Measurements from ENCODE around the gene GNAT3.

- no peak for TF ChIP-seq POLR2AphosphoS5 (IDR thresholded peaks at IDR 0.05; ENCODE audit: low read depth)
- TF ChIP-seq CTCF (IDR thresholded peaks at IDR 0.05; ENCODE audit: insufficient read depth, low read length) = no peak
- no peak for TF ChIP-seq GABPA (IDR thresholded peaks at IDR 0.05; ENCODE audit: low read depth)
- no peak for TF ChIP-seq REST (IDR thresholded peaks at IDR 0.05; ENCODE audit: insufficient replicate concordance, low read depth)
Observed at GRCh38 chr7:80517282-80517747, 5.5 kb upstream of the GNAT3 start.
